K562 (cell line): ENCODE data around the gene PCNX4. TPM values are rescaled to one million over a fixed set of nuclear protein-coding genes. Genes with fewer than 3 reads are reported as not detected.

ENCODE experiments used
- CCAR2 ChIP-seq: fragments of 200-400 bp; formaldehyde crosslinking; IDR thresholded peaks from 2 replicates; pipeline ENCODE4 v1.6.1; 2017; ENCODE audit warnings: mild to moderate bottlenecking, low read depth, low read length
- DPF2 ChIP-seq: fragments of 450-650 bp; IDR thresholded peaks from 2 replicates; pipeline ENCODE4 v1.6.1; 2016
- HCFC1 ChIP-seq: IDR thresholded peaks from 2 replicates; pipeline ENCODE4 v1.6.1; 2012; ENCODE audit warnings: low read depth, low read length, improper control_type of control experiment
- HNRNPLL ChIP-seq: fragments of 200-400 bp; formaldehyde crosslinking; IDR thresholded peaks from 2 replicates; pipeline ENCODE4 v1.6.1; 2017; ENCODE audit warnings: low read length, low read depth, mild to moderate bottlenecking; ENCODE audit not compliant: poor library complexity, severe bottlenecking
- MBD2 ChIP-seq: sonication (generic); IDR thresholded peaks from 2 replicates; pipeline ENCODE4 v1.6.1; 2016; ENCODE audit warnings: low read depth, borderline replicate concordance
- MEIS2 ChIP-seq: fragments of 450-650 bp; IDR thresholded peaks from 2 replicates; pipeline ENCODE4 v1.6.1; 2014; ENCODE audit warnings: mild to moderate bottlenecking; ENCODE audit not compliant: partially characterized antibody
- MXI1 ChIP-seq: IDR thresholded peaks from 2 replicates; pipeline ENCODE4 v1.6.1; 2011; ENCODE audit warnings: low read depth, mild to moderate bottlenecking, improper control_type of control experiment, low read length
- NR2C1 ChIP-seq, 2 experiments: fragments of 450-650 bp; IDR thresholded peaks; 2 replicates each; pipeline ENCODE4 v1.6.1; 2017; ENCODE audit warnings: mild to moderate bottlenecking in 2 of 2, antibody characterized with exemption in 1 of 2, inconsistent platforms in 1 of 2, missing compliant biosample characterization in 1 of 2, missing genetic modification characterization in 1 of 2
- RB1 ChIP-seq: fragments of 450-650 bp; IDR thresholded peaks from 2 replicates; pipeline ENCODE4 v1.6.1; 2017; ENCODE audit warnings: low read depth, mild to moderate bottlenecking
- RBM39 ChIP-seq: fragments of 200-400 bp; formaldehyde crosslinking; optimal IDR thresholded peaks from 2 replicates; pipeline ENCODE3; 2018; ENCODE audit warnings: low read depth, low read length
- TOE1 ChIP-seq, 2 experiments: fragments of 450-650 bp in 1 of 2; sonication (generic) in 1 of 2; formaldehyde crosslinking in 1 of 2; IDR thresholded peaks; 2 replicates each; pipeline versions ENCODE4 v1.7.1 to v1.8.0; 2016 to 2022; ENCODE audit warnings: borderline replicate concordance in 2 of 2, mild to moderate bottlenecking in 2 of 2, antibody characterized with exemption in 1 of 2, inconsistent platforms in 1 of 2, low read depth in 1 of 2, missing genetic modification reagents in 1 of 2, moderate library complexity in 1 of 2
- ZNF644 ChIP-seq: fragments of 200-800 bp; sonication (Bioruptor generic); IDR thresholded peaks from 2 replicates; pipeline ENCODE4 v1.6.1; 2016; ENCODE audit warnings: low read depth, missing genetic modification characterization, missing compliant biosample characterization
- ZNF778 ChIP-seq: fragments of 450-650 bp; formaldehyde crosslinking; IDR thresholded peaks from 2 replicates; pipeline ENCODE4 v1.4.0; 2020; ENCODE audit warnings: mild to moderate bottlenecking, moderate library complexity
- polyA plus RNA-seq, 8 experiments: library from polyadenylated mRNA; depleted of rRNA in 4 of 8; stranded (reverse) in 5 of 8; unstranded in 3 of 8; fragments of >200 nt; fragmentation: Nextera tagmentation in 2 of 8; fragmentation: Illumina TruSeq in 1 of 8; extraction: Ambion mirVana in 2 of 8; extraction: Trizol in 1 of 8; gene quantifications; 2 replicates each; pipeline versions ENCODE4 v1.2.1 to v1.2.3, GENCODE V29; 2011 to 2014; ENCODE audit warnings: inconsistent platforms in 1 of 8, missing spikeins in 1 of 8
- total RNA-seq, 7 experiments: library from RNA; depleted of rRNA in 6 of 7; stranded (reverse); fragments of >200 nt in 6 of 7; fragmentation: Illumina TruSeq in 2 of 7; extraction: Trizol in 2 of 7; gene quantifications; 2 replicates each; pipeline versions ENCODE4 v1.2.1 to v1.2.3, GENCODE V29; 2011 to 2021; ENCODE audit warnings: low replicate concordance in 1 of 7
- TF ChIP-seq, protein P1 (sequence below): conservative IDR thresholded peaks from 2 replicates; pipeline ENCODE4 v1.6.1; 2011; ENCODE audit warnings: low read depth, mild to moderate bottlenecking, low read length; ENCODE audit not compliant: control insufficient read depth
- TF ChIP-seq, protein P2 (sequence below), 2 experiments: fragments of 450-650 bp in 1 of 2; sonication (generic) in 1 of 2; formaldehyde crosslinking in 1 of 2; IDR thresholded peaks in 1 of 2; conservative IDR thresholded peaks in 1 of 2; 2 replicates each; pipeline versions ENCODE4 v1.6.1 to v1.8.1; 2016 to 2023; ENCODE audit warnings: mild to moderate bottlenecking in 2 of 2, moderate library complexity in 2 of 2, inconsistent platforms in 1 of 2, missing genetic modification reagents in 1 of 2
- TF ChIP-seq, protein P3 (sequence below), 2 experiments: fragments of 200-800 bp in 1 of 2; sonication (Bioruptor generic) in 1 of 2; sonication (generic) in 1 of 2; formaldehyde crosslinking in 1 of 2; IDR thresholded peaks in 1 of 2; conservative IDR thresholded peaks in 1 of 2; 2 replicates each; pipeline versions ENCODE4 v1.5.0 to v1.6.1; 2016 to 2020; ENCODE audit warnings: missing compliant biosample characterization in 1 of 2, missing genetic modification characterization in 1 of 2, missing genetic modification reagents in 1 of 2
- TF ChIP-seq, protein P4 (sequence below): sonication (generic); formaldehyde crosslinking; IDR thresholded peaks from 2 replicates; pipeline ENCODE4 v1.5.0; 2020; ENCODE audit warnings: missing genetic modification reagents

PCNX4 gene
- total and polyA plus RNA-seq, 9 of the 15 experiments (the other 6 are each of a cell fraction or from before 2014, with no cell fraction given) = 10.0 to 41.2 (median 22.4) TPM

DNA sequence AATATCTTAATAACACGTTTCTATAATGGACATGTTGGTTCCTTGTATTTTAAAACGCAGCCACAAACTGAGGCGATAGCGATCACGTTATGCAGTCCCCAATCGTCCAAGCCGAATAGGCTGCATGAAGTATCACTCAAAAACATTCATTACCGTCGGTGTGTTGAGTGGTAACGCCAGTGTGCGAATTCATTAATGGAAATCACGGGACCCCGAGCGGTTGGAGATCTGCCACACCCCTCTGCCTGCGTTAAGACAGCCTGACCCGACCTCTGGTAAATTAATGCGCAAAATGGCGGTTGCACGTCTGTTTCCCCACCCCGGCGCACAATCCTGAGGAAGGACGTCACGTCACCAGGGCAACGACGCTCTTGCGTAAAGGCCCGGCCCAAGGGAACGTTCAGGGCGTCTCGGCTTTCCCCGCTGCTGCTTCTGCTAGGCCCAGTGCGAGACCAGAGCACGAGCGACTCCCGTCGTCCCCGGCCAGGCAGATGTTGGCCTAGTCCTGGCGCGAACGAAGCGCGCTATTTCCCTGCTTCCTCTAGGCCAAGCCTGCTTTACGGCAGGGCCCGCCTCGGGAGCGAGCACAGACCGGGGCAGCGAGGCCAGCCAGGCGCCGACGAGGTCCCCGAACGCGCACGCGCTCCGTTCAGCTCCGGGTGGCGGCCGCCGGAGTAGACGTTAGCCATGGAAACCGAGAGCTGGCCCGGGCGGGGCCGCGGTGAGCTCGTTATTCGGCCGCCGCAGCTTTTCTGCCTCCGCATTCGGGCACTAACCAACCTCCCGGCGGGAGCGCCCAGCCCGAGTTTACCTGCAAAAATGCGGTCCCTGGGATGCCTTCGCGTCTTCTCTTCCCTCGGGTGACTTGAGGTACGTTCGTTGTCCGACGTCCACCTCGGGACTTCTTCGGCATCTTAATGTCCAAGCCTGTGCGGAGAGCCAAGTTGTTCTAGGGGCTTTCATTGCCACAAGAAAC, at the start of gene PCNX4 (continued):
- no peak; the same call in 1 of the 2 replicates for TF ChIP-seq TOE1 (IDR thresholded peaks at IDR 0.05; ENCODE audit: borderline replicate concordance)
- peak; percentile 55; the same call in 1 of the 2 replicates for TF ChIP-seq TOE1 (CRISPR knock-in tag; IDR thresholded peaks at IDR 0.05; ENCODE audit: borderline replicate concordance, low read depth)
- peak; percentile 13; the same call in 1 of the 2 replicates for TF ChIP-seq DPF2
- TF ChIP-seq, protein P1, sequence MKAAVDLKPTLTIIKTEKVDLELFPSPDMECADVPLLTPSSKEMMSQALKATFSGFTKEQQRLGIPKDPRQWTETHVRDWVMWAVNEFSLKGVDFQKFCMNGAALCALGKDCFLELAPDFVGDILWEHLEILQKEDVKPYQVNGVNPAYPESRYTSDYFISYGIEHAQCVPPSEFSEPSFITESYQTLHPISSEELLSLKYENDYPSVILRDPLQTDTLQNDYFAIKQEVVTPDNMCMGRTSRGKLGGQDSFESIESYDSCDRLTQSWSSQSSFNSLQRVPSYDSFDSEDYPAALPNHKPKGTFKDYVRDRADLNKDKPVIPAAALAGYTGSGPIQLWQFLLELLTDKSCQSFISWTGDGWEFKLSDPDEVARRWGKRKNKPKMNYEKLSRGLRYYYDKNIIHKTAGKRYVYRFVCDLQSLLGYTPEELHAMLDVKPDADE = peak; percentile 8
- TF ChIP-seq, protein P2, sequence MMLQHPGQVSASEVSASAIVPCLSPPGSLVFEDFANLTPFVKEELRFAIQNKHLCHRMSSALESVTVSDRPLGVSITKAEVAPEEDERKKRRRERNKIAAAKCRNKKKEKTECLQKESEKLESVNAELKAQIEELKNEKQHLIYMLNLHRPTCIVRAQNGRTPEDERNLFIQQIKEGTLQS (IDR thresholded peaks at IDR 0.05) = peak; percentile 76
- TF ChIP-seq, protein P2 (CRISPR knock-in tag; conservative IDR thresholded peaks at IDR 0.05) = no peak; the same call in 1 of the 2 replicates
- TF ChIP-seq RB1 = peak; percentile 32; the same call in 1 of the 2 replicates
- TF ChIP-seq, protein P3, sequence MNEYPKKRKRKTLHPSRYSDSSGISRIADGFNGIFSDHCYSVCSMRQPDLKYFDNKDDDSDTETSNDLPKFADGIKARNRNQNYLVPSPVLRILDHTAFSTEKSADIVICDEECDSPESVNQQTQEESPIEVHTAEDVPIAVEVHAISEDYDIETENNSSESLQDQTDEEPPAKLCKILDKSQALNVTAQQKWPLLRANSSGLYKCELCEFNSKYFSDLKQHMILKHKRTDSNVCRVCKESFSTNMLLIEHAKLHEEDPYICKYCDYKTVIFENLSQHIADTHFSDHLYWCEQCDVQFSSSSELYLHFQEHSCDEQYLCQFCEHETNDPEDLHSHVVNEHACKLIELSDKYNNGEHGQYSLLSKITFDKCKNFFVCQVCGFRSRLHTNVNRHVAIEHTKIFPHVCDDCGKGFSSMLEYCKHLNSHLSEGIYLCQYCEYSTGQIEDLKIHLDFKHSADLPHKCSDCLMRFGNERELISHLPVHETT (CRISPR knock-in tag; conservative IDR thresholded peaks at IDR 0.05 in 1 of 2, IDR thresholded peaks at IDR 0.05 in 1 of 2) = peak in 1 of 2 experiments; percentile 64; a peak in 2 of 4 replicates
- no peak for TF ChIP-seq CCAR2
- TF ChIP-seq ZNF778 = no peak
- no peak for TF ChIP-seq RBM39
- no peak for TF ChIP-seq ZNF644 (tag)
- peak; percentile 40; the same call in 1 of the 2 replicates for TF ChIP-seq HCFC1
- TF ChIP-seq HNRNPLL = peak; percentile 97
- TF ChIP-seq MBD2 = peak; percentile 70; the same call in 1 of the 2 replicates
- peak; percentile 34; the same call in 1 of the 2 replicates for TF ChIP-seq NR2C1 (IDR thresholded peaks at IDR 0.05)
- TF ChIP-seq NR2C1 (tag; IDR thresholded peaks at IDR 0.05) = peak; percentile 58
- TF ChIP-seq MEIS2 = peak; percentile 71
- TF ChIP-seq, protein P4, sequence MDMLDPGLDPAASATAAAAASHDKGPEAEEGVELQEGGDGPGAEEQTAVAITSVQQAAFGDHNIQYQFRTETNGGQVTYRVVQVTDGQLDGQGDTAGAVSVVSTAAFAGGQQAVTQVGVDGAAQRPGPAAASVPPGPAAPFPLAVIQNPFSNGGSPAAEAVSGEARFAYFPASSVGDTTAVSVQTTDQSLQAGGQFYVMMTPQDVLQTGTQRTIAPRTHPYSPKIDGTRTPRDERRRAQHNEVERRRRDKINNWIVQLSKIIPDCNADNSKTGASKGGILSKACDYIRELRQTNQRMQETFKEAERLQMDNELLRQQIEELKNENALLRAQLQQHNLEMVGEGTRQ (CRISPR knock-in tag) = no peak
- peak; percentile 54 for TF ChIP-seq MXI1
